Activated CD8-positive, alpha-beta memory T cell treated with anti-CD3 and anti-CD28 coated beads, Interleukin-2, amount 50 U/mL, for 48 hours (primary cell): ENCODE data around the gene ZNF827.

Experiments
- DNase-seq: peaks from one replicate; pipeline ENCODE4 v3.0.0-alpha.2; 2020

The ZNF827 gene

DNA sequence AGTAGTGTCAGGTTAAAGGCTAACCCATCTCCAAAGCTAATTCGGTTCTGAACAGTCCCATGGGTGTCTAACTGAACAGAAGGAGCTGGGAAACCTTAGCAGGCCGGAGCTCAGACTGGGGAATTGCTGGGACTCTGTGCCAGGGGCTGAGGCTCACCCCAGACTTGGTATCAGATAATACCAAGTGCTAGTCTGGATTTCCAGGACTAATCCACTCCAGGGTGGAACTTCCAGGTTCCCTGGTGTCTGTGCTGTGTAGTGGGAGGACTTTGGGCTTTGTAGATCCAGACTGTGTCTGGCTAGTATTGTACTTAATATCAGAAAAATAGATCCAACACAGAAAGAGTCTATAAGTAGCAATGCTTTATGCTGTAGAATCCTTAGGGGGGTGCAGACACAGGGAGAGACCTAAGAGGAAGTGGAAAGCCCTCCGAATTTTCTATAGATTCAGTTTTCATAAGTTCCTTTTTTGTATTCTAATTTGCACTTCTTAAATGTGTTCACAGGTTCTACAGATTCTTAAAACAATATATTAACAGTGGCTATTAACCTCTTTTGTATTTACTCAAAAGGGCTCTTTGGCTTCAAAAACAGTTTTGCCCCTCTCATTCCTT is 4.1 kb downstream of the ZNF827 start:
- no peak for DNase-seq

DNA sequence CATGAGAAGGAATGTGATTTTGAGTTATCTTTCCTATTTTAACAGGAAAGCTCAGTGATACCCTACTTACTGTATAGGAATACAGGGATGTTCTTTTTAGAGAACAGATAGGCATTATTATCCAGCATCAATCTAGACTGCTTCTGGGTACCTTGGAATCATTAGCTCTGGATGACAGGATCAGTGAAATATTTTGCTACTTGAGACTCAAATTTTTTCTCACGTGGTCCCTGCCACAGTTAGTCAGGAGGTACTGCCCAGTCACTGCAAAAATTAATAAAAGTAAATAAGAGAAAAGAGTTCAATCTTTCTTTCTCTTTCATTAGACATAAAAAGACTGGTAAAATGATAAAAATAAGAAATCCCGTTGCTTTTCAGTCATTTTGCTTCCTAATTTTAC is 5.5 kb downstream of the ZNF827 start:
- no peak for DNase-seq

DNA sequence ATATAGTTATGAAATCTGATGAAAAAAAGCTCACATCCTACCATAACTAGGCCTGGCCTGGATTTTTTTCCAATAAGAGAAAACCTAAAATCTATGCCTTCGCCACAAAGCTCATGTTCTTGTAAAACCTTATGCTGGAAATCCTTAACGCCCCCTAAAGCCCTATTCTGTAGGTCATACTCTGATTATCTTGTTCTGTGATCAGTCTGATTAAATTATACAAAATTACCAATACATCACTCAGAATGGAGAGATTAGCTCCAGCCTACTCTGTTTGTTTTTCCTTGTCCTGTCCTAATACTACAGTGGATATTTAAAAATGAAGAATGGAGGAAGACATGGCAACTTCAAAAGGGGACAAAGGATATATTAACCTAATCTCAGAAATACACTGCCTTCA is 7.2 kb downstream of the ZNF827 start:
- no peak for DNase-seq

DNA sequence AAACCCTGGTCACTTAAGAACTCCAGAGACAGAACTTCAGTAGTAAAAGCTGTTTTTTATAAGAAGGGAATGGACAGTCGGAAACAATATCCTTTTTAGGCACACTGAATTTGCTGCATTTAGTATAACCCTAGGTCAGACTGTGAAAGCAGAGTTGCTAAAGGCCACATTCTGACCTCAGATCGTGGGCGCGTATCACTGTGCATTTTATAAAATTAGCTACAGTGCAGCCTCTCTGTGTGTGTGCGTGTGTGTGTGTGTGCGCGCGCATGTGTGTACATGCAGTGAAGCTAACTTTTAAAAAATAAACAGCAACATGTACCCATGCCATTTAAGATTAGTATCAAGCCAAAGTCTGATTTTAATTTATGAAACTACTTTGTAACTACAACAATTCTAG is 8.0 kb downstream of the ZNF827 start:
- DNase-seq = no peak

DNA sequence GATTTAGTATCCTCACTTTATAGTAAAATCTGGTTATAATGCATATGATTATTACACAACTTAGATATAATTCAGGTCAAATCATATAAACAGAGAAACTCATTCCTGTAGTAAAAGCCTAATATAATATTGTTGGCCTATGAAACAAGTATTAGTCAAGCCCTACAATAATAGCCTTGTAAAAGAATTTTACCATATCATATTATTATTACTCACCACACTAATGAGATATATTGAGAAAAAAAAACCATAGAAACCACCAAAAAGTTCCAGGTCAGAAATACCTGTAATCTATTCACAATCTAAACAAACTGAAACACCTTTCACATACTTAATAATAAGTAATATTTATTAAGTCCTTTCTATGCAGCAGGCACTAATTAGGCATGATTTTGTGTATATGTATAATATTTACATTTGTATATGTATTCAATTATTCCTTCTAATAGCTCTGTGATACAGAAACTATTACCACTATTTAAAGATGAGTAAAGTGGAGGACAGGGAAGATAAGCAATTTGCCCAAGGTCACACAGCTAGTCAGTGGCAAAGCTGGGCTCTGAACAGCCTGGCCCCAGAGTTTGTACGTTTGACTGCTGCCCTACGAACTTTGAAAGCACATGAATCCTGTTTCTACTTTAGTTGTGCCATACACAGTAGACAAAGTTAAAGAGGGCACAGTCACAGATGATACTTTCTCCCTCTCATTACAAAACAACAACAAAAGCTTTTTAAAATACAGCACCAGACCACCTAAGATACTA is 9.0 kb downstream of the ZNF827 start:
- DNase-seq = no peak

DNA sequence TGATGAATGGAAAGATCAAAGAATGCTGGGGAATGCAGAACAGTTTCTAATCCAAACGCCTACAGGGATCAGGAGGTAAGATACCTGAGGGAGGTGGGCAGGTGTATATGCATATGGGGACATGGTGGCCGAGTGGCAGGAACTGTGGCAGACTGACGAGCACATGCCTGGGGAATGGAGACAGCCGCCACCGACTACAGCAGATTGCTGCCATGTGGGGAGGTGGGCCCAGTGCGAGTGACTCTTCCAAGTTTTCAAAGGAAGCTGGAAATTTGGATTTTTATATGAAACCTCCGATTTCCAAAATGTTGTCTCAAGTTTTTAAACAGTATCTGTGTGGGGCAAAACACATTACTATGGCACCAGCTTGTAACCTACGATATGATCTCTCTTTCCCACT is 9.9 kb downstream of the ZNF827 start:
- DNase-seq = no peak

DNA sequence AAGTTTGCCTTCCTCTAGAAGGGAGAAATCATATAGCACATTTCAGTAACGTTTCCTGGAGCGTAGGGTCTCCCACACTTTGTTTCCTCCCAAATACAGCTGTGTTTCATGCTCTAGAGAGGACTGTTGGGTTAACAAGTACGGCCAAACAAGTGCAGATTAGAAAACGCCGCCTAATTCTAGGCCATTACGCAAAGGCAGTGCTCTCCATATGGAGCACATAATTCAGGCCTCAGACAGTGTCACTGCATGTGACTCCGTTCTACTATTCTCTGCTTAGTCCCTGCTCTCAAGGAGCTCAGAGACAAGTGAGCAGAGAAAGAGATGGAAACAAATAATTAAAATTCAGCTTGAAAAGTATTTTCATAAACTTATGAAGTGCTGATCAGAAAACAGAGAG is 11.6 kb downstream of the ZNF827 start:
- no peak for DNase-seq

DNA sequence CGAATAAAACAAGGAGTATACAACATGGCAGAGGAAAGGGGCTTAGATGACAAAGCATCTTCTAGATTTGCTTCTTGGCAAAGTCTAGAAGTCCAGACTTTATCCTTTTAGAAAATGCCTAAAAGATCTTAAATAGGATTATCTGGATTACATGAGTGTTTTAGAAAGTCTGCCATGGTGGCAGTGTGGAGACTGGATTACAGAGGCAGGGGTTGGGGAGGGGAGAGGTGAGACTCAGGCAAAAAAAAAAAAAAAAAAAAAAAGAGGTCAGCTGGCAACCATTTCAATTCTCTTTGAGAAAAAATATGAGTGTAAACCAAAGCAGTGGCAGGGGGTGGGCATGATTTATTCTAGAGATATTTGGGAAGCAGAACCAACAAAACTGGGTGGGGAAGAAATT is 17.4 kb downstream of the ZNF827 start:
- DNase-seq = no peak

DNA sequence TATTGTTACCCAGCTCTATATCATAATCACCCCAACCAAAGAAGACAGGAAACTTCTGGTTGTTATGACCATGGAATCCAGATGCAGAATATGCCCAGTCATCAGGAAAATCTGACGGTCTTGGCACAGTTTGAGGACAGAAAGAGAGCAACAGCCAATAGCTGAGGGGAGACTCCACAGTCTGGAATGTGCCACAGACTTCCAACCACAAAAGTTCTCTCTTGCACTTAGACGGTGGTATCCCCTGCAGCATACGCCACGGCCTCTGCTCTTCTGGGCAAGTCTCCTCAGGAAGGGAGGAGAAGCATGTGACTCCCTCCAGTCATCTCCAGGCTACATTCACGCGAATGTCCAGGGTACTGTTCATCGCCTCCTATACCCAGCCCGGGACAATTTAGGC is 18.4 kb downstream of the ZNF827 start:
- no peak for DNase-seq

DNA sequence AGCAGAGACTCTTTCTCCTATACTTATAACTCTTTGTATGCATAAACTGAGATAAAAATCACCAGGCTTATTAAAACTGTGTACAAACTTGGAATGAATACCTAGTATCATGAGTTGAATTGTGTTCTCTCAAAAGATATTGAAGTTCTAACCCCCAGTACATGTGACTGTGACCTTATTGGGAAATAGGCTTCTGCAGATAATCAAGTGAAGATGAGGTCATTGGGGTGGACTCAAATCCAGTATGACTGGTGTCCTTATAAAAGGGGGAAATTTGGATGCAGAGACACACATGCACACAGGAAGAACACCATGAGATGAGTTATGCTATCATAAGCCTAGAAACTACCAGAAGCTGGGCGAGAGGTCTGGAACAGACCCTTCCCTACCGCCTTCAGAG is 26.2 kb downstream of the ZNF827 start:
- no peak for DNase-seq

DNA sequence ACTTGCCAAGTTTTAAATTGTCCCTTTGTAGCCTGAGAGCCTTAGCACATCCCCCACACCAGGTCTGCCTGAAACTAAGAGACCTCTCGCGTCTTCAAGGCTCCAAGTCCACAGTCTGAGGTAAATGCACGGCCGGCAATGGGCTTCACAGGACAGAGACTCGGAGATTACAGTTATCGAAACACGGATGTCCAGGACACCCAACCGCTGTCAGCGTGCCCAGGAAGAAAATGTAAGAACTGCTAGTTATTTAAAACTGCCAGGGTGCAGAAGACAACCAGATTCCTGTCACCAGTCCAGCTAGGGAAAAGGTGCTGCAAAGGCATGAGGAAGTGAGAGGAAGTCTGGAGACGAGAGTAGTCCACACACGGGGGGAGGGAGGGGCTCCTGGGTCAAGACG is 28.9 kb downstream of the ZNF827 start:
- no peak for DNase-seq

DNA sequence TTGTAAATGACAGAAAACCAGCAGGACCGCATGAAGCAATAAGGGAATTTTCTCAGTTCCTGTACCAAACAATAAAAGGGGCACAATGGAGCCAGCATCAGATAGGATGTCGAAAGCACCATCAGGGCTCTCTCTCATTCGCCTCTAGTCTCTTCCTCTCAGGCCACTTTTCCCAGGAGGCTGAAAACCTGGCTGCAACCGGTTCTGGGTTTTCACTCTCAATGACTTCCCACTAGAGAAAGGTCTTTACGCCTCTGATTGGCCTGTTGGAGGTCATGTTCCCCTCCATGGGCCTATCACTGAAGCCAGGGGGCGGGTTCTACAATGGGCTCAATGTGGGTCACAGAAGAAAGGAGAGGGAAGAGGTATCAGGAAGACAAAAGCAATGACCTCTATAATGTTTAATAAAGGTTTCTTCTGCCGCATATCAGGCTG is 29.3 kb downstream of the ZNF827 start:
- no peak for DNase-seq

DNA sequence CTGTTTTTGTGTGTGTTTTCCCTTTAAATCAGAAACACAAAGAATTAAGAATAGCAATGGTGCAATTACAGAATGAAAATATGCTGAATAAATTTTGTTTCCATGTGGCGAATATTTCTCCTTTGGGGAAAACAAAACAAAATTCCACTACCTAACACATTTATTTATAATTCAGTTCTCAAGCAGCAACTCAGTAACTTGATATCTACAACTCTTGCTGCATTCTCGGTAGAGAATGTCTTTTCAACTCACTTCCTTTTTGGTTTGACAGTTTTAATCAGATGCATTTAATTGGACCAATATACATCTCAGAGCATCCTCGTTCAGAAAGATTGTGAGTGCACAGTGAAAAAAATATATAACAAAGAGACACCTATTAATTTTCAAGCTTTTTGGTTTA is 30.8 kb downstream of the ZNF827 start:
- no peak for DNase-seq

DNA sequence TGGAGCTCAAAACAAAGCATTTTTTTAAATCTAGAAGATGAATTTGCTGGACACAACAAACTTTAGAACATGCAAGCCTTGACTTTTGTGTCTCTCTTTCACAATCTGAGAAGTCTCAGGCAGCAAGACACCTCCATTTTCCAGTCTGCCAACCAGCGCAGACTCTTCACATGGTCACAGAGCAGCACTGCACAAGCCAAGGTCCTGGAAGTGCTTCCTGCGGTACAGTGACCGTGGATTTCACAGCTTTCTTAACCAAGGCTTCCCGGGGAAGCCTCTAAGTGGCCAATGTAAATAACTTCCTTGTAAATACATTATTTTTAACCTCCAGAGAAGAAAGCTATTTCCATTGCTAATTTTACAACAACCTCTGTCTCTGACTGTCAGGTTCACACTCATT is 31.2 kb downstream of the ZNF827 start:
- DNase-seq = no peak

DNA sequence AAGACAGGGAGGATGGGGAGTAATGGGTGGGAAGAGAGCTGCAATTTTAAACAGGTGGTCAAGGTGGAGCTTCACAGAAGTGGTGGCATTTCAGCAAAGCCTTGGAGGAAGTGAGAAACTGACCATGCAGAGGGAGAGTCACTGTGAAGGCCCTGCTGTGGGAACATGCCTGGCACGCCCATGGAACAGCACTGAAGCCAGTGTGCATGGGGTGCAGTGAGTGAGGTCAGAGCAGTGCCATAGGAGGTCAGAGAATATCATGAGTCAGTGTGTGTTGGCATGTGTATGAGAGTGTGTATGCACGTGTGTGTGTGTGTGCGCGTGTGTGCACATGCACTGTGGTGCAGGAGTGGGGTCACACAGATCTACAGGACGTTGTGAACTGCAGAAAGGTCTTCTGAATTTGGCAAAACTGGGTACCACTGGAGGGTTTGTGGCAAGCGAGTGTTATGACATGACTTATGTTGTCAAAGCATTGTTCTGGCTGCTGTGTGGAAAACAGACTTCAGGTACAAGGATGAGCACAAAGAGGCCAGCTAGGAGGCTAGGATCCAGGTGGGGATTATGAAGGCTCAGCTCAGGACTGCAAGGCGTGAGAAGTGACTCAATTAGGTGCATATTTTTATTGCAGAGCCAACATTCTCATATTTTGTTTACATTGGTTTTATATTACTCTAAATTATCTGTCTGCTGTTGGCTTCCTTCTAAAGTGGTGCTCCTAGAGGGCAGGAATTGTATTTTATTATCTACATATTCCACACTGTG is 34.0 kb downstream of the ZNF827 start:
- DNase-seq = no peak

DNA sequence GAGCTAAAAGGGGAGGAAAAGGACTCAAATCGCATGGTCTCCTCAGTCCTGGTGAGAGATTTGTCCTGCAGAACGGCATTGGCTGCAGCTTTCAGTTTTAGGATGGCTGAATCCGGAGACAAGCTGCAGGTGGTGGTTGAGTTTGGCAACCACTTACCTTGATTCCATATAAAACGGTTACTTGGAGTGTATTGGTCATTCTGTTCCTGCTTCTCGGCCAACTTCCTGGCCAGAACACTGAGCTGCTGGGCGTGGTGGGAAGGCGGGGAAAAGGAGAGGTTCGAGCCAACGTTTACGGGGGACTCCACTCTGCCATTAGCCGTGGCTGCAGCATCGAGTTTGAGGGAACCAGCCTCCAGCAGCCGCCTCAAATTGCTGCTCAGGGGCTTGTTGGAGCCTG is 36.1 kb downstream of the ZNF827 start:
- DNase-seq = no peak

DNA sequence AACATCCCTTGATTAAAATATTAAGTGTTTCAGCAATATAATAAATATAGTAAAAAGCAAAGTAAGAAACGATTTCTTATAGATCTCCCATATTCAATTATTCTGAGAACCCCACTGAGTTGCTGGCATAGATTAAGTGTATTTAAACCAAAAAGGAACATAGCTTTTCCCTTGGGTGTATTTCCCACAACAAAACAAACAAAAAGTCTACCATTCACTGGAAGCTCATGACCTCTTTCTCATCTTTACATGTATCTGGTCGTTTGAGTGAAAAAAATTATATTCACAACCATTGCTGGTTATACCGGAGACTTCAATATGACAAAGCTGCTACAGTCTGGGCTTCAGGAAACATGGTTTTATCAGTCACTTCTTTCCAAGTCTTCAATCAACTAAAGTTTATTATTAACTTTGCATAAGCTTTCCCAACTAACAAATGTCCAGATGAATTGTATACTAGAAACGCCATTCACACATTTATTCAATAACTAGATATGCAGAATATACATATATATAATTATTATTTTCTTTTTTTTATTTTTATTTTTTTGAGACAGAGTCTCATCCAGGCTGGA is 38.6 kb downstream of the ZNF827 start:
- no peak for DNase-seq

DNA sequence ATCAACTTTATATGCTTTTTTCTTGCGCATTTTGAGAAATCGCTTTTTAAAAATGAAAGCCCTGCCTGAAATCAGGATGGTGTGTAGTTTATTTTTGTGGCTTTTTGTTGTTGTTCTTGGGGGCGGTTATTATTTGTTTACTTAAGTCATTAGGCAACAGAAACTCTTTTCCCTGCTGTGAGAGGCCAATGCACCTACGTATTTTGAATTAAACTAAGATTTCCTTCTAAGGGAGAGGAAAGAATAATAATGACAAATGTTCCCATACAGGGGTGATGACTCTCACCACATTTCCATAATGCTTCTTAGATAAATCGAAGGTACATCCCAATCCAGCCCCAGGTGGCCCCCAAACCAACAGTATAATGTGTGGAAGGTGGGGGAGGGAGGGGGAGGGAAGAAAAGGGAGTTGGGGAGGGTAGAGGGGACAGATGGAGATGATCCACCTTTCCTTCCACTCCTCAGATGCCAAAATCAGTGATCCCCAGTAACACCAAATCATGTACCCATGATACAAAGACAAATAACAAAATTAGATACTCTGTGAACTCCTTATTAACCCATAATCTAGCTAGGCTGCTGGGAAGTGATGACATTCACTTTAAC is 39.6 kb downstream of the ZNF827 start:
- no peak for DNase-seq

DNA sequence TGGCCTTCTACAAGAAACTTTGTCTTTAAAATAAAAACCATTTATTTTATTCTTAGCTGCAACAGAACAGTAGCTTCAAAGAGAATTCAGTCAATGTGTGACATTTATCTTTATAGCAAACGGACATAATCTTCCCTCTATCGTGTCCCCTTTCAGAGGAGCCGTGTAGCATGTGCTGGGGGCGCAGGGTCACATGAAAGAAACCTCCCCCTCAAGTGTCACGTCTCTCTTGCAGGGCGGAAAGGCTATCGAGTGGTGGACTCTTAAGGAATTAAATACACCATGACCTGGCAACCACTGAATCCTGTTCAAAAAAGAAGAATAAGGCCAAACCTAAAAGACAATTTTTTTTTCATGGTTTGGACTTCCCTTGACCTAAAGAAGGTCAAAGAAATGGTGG is 40.2 kb downstream of the ZNF827 start:
- no peak for DNase-seq

DNA sequence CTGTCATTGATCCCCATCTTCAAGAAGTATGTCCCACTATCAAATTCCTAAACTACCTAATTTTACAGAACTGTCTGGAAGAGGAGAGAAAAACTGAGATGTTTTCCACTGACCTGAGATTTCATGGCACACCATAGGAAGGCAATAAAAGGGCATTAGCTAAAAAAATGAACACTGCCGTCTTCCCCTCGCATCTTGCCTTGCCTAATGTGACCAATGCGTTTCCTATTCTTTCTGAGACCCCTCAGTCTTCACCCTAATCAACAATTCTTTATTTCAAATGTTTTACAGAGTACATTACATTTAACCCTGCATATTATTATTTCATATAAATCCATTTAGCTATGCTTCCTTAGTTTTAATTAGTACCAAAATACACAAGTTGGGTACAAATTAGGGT is 43.6 kb downstream of the ZNF827 start:
- DNase-seq = no peak

DNA sequence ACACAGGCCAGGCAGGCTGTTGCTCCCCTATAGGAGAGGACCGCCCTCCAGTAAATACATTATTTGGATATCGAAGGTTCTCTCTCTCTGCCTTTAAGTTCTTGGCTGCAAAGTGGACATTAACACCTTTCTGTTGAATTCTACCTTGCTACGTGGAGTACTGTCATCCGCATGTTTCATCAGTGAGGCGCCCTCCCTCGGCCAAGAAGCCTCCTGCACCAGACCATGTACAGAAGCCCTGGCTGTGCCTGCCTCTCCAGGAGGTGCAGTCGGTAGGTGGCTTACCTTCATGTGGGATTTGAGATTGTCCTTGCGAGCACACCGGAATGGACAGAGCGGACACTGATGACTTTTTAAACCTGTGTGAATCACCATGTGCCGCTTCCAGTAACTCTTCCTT is 46.7 kb downstream of the ZNF827 start:
- no peak for DNase-seq

DNA sequence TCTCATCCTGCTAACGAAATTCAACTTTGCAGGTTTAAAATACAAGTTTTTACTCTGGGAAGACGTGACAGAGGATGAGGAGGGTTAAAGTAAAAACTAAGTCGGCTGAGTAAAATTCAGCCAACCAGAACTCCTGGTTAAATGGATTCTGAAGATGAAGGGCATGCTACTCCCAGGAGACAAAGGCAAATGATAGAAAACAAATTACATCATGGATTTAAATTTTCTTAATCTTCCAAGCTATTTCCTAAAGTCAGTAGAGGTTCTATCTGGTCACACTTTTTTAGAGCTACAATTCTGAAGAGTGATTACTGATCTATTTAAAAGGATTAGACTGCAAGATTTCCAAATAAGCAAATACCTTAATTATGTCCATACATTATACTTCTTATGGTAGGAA is 47.9 kb downstream of the ZNF827 start:
- no peak for DNase-seq

DNA sequence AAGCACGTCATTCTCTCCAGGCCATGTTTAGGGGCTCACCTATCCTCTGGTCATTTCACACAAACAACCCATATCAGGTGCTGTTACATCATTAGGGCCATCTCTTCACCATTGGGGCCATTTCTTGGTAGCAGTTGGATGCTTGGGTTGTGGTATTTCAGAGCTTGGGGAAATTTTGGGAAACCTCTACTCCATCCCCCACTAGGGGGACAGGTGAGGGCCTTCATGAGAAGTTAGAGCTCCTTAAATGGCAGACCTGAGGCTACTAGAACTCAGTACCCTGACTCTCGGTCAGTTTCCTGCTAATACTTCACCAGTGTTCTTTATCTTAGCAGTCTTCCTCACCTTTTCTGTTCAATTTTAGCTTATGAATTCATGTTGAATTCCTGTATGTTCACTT is 50.2 kb downstream of the ZNF827 start:
- no peak for DNase-seq
